NCI-H1105 treated with DMSO at 0.1 percent for 48 hours (cell line): ENCODE data around the gene KAT6B.
A peak's percentile ranks its signal among the peaks of the same experiment; 100 is the strongest.

Source experiments
- DNase-seq: peaks from one replicate; lab custom pipeline; 2025; lab: John Stamatoyannopoulos, UW

KAT6B gene

GRCh38 chr10:75068523-75068922 is 242.1 kb downstream of the KAT6B start:
- no peak for DNase-seq

GRCh38 chr10:75070476-75070875 is 244.1 kb downstream of the KAT6B start:
- DNase-seq: no peak

- peak; percentile 34 for DNase-seq
Observed at GRCh38 chr10:75070961-75071428, 244.6 kb downstream of the KAT6B start.

GRCh38 chr10:75071756-75072155 is 245.4 kb downstream of the KAT6B start:
- no peak for DNase-seq

GRCh38 chr10:75072727-75073126 is 246.3 kb downstream of the KAT6B start:
- DNase-seq: no peak

- DNase-seq: no peak
Observed at GRCh38 chr10:75073442-75073841, 247.0 kb downstream of the KAT6B start.

- no peak for DNase-seq
Observed at GRCh38 chr10:75074711-75075445, 248.5 kb downstream of the KAT6B start.

GRCh38 chr10:75076348-75076747 is 249.9 kb downstream of the KAT6B start:
- no peak for DNase-seq

- peak; percentile 9 for DNase-seq
Observed at GRCh38 chr10:75079436-75080083, 253.2 kb downstream of the KAT6B start.

GRCh38 chr10:75080554-75080953 is 254.2 kb downstream of the KAT6B start:
- DNase-seq: no peak

GRCh38 chr10:75081379-75081778 is 255.0 kb downstream of the KAT6B start:
- DNase-seq: no peak
